AG08396 (cell line): ENCODE measurements around the gene TMEM158.
A peak's percentile ranks its signal among the peaks of the same experiment; 100 is the strongest.

Experiments used
- DNase-seq: peaks from one replicate; pipeline ENCODE4 v3.0.0; 2012; ENCODE audit warnings: low spot score, mixed read lengths

The TMEM158 gene

GRCh38 chr3:45226206-45226915 lies at the start of gene TMEM158:
Gene TMEM158, minus strand, starts transcription at chr3:45226287. Its CDS starts 260 bp downstream, at chr3:45226027.
- peak; percentile 97 for DNase-seq

- DNase-seq, result no peak
Measured at GRCh38 chr3:45275006-45275704, 49.1 kb upstream of the TMEM158 start.

GRCh38 chr3:45273681-45274515 lies 47.8 kb upstream of the TMEM158 start:
- peak; percentile 15 for DNase-seq

- DNase-seq, result no peak
Measured at GRCh38 chr3:45272828-45273470, 46.9 kb upstream of the TMEM158 start.

GRCh38 chr3:45272032-45272810 lies 46.1 kb upstream of the TMEM158 start:
- no peak for DNase-seq

GRCh38 chr3:45269952-45270351 lies 43.9 kb upstream of the TMEM158 start:
- DNase-seq, result no peak

- no peak for DNase-seq
Measured at GRCh38 chr3:45267097-45267496, 41.0 kb upstream of the TMEM158 start.

- no peak for DNase-seq
Measured at GRCh38 chr3:45261333-45262110, 35.4 kb upstream of the TMEM158 start.

GRCh38 chr3:45259133-45259532 lies 33.0 kb upstream of the TMEM158 start:
- no peak for DNase-seq

- no peak for DNase-seq
Measured at GRCh38 chr3:45258317-45258716, 32.2 kb upstream of the TMEM158 start.

GRCh38 chr3:45253316-45253715 lies 27.2 kb upstream of the TMEM158 start:
- peak; percentile 45 for DNase-seq

GRCh38 chr3:45252826-45253225 lies 26.7 kb upstream of the TMEM158 start:
- no peak for DNase-seq

GRCh38 chr3:45249391-45249790 lies 23.3 kb upstream of the TMEM158 start:
- peak; percentile 27 for DNase-seq

GRCh38 chr3:45246241-45246640 lies 20.2 kb upstream of the TMEM158 start:
- DNase-seq, result no peak

- DNase-seq, result no peak
Measured at GRCh38 chr3:45244356-45244755, 18.3 kb upstream of the TMEM158 start.

- no peak for DNase-seq
Measured at GRCh38 chr3:45241206-45241605, 15.1 kb upstream of the TMEM158 start.

GRCh38 chr3:45240292-45240691 lies 14.2 kb upstream of the TMEM158 start:
- DNase-seq, result no peak

- no peak for DNase-seq
Measured at GRCh38 chr3:45239254-45239653, 13.2 kb upstream of the TMEM158 start.

- DNase-seq, result no peak
Measured at GRCh38 chr3:45236964-45237363, 10.9 kb upstream of the TMEM158 start.

GRCh38 chr3:45235409-45235808 lies 9.3 kb upstream of the TMEM158 start:
- no peak for DNase-seq

- DNase-seq, result no peak
Measured at GRCh38 chr3:45234250-45234649, 8.2 kb upstream of the TMEM158 start.
